Hematopoietic multipotent progenitor cell treated with erythropoietin and hydrocortisone succinate and interleukin-3 and kit ligand, for 4 days (in vitro differentiated cells): ENCODE results near the gene LMCD1.

Source experiments
- DNase-seq: peaks from one replicate; pipeline ENCODE4 v3.0.0-alpha.2; 2015

The LMCD1 gene, protein sequence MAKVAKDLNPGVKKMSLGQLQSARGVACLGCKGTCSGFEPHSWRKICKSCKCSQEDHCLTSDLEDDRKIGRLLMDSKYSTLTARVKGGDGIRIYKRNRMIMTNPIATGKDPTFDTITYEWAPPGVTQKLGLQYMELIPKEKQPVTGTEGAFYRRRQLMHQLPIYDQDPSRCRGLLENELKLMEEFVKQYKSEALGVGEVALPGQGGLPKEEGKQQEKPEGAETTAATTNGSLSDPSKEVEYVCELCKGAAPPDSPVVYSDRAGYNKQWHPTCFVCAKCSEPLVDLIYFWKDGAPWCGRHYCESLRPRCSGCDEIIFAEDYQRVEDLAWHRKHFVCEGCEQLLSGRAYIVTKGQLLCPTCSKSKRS

DNA sequence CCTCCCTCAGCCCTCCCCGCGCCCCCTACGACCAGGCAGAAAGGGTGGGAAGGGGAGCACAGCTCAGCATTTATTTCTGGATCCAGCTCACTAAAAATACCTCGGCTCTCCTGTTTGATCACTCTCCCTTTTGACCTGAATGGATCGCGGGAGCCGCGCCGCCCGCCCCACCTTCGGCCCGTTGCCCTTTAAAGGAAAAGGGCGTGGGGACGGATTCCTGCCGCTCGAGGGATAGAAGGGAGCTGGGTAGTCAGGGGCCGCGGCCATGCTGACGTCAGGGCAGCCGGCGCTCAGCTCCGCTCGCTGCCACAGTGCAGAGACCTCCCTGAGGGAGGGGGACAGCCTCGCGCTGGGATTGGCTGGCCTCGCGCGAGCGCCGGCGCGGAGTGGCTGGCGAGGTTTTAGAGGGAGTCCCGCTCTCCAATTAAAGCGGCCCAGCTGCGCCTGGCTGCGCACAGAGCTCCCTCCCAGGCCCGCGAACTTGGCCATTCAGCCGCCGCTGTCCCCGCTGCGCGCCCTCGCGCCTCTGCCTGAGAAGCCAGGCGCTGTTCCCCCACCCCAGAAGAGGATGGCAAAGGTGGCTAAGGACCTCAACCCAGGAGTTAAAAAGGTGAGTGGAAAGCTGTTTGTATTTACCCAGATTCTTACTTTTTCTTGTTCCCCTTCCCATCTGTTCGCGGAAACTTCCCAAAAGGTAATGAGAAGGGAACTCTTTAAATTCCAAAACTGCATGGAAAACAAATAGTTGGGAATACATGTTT is at the start of gene LMCD1:
TSS of gene LMCD1 (plus strand) at position 453 of the 761 bp plus-strand sequence. CDS start at position 569, 116 bp downstream.
- DNase-seq: peak; percentile 93

DNA sequence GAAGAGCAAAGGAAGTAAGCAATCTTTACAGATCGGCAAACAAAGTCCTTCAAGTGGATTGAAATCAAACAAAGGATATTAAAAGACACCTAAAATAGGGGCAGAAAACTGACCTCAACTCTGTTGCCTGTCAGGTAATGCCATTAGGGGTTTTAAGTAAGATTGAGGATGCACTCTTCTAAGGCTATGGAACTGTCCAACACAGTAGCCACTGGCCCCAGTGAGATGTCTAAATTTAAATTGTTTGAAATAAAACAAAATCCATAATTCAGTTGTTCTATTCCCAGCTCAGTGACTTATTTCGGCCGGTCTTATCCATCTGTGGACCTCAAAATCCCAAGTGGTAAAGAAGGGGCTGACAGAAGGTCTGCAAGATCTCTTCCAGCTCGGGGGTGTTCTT is 49.5 kb upstream of the LMCD1 start:
- no peak for DNase-seq

DNA sequence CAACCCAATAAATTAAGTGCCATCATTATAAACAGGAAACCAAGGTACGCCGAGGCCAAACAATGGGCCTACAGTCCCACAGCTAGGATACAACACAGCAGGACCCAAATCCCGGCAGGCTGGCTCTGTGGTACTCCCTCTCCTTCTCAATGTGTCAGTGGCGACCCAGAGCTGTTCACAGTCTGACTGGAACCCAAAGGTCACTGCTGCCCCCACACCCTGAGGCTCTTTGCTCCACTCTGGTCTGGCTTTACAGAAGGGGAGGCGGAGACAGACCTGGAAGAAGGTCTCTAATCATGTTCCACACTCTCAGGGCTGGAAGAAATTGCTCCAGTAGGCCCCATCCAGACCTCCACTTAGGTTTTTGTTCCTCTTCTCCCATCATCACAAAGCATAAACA is 48.5 kb upstream of the LMCD1 start:
- DNase-seq: no peak

DNA sequence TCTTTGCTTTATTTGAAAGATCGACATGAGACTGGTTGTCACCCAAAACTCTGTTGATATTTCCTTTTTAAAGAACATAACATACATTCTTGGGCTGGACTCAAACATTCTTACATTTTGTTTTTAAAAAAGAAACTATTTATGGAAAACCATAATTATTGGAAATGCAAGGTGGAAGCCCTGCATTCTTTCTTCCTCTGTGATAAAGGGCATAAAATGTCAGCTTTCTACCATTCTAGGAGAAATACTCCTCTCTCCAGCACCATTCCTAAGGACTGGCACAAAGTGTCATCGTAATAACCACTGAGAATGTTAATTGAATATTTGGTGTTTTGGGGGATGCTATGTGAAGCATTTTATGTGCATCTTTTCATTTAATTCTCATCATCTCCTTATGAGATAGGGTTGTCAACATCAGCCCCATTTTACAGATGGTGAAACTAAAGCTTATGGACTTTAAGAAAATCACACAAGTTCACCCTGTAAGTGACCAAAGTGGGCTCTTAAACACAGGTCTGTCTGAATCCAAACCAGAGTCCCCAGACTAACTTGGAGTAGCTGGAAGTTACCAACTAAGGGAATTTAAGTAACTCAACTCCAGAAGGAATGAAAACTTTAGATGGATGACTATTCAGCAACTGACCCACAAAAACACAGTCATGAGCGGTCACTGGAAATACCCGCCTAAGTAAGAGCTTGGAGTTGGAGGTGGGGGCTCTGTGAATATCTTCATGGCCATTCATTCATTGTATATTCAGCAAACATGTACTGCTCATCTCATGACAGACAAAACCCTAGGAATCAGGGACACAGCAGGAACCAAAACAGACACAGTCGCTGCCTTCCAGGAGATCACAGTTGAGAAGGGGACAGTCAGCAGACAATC is 45.9 kb upstream of the LMCD1 start:
- DNase-seq: no peak

DNA sequence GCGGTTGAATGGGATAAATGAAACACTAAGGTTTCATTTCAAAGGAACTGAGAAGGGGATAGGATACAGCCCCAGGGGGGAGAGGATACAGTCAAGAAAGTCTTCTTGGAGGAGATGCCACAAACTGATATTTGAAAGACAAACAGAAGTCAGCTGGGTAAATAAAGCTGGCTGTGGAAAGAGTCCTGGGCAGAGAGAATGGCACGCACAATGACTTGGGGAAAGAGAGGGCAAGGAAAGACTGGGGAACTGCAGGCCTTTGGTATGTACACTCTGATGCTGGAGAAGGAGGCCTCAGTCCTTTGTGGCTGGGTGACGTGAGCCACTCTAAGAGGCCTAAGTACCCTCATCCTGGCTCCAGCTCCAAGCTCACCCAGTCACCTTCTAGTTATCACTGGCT is 45.2 kb upstream of the LMCD1 start:
- DNase-seq: no peak

DNA sequence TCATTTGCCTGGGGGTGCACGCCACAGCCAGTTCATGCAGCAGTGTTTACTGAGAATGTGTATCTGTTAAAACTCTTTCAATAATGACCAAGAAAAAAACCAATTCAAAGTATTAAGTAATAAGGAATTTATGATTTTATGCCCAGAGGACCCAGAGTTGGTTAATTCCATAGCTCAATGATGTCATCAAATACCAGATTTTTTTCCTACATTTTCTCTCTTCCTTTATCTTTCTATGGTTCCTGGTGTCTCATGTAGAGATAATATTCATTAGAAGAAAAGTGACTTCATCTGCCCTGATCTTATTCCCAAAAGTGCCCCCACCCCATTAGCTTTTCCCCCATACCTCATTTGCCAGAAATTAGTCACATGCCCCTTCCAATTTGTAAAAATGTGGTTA is 44.6 kb upstream of the LMCD1 start:
- no peak for DNase-seq

DNA sequence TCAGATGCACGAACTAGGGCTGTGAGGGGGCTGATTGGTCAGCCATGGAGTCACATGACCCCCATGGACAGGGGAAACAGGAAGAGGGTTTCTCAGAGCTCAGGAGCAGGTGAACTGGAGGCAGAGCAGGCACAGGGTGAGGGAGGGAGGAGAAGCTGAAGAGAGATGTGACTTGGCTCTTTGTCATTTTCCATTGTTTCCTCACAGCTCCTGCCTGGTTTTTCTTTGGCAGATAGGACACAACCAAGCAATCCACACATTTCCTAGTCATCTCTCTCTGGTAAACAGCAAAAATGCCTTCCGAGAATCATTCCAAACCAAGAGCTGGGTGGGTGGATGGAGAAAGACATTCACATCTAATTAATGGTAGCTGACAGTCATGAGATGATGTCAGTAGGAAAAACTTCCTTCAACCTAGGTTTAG is 43.4 kb upstream of the LMCD1 start:
- DNase-seq: no peak

DNA sequence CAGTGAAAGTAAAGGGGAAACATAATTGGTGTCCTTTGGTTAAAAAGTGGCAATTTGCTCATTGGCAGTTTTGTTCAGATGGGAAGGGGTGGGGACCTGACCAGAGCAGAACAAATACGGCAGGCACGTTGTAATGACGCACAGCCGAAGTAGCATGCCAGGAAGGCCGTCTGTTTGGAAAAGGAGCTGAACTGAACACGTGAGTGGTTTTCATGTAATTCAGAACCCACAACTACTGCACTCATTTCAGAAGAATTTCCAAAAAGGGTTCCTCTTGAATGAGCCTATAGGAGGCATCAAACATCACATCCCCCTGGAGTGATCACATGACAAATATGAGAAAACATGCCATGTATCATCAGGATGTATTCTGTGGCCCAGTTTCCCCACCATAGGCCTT is 42.9 kb upstream of the LMCD1 start:
- no peak for DNase-seq

DNA sequence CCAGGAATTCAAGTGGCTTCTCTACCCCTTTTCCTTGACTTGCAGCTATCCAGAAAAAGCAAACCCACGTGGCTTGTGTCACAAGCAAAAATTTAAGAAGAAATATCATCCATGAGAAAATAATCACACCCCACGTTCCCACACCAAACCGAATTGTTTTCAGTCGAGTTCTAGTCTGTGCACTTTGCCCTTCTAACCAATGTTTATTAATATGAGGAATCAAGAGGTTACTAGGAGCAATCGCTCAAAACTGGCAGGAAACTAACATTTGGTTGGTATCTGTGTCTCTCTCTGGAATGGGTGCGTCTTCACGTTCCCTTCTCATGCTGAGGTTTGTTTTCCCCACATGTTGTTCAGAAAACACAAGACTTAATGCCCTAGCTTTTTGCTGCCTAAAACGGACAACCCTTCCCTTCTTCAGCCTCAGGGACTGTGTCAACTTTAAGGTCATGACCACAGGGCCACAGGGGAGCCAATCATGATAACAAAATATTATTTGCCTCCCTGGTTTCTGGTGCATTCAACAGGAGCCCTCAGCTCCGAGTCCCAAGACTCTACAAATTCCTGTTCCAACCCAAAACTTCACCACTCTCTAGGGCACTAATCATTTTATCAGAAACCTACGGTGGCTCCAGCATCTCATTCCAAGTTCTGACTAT is 41.4 kb upstream of the LMCD1 start:
- DNase-seq: no peak

DNA sequence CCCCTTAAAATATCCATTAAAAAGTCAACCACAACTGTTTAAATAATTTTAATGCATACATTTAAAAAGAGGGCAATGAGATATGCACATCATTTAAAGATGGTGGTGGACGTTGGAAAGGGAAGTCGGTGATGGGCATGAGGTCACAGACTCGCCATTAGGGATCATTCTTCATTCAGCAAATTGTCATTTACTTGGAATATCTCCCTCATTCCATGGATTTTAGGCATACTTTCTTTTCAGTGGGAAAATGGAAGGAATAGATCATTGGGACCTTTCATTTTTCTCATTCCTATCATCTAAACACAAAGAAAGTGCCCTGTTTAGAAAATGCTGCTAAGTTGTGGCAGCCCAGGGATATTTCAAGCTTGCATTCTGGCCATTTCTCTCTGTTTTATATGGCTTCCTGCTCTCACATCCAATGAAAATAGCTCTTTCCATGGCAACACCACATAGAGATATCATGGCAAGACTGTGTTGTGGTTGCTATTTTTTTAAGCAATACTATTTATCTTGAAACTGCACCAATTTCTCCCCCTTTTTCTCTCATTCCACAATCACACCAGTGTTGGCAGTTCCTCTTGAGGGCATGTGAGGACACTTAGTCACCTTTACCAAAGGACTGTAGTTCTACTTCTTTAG is 40.7 kb upstream of the LMCD1 start:
- peak; percentile 18 for DNase-seq

DNA sequence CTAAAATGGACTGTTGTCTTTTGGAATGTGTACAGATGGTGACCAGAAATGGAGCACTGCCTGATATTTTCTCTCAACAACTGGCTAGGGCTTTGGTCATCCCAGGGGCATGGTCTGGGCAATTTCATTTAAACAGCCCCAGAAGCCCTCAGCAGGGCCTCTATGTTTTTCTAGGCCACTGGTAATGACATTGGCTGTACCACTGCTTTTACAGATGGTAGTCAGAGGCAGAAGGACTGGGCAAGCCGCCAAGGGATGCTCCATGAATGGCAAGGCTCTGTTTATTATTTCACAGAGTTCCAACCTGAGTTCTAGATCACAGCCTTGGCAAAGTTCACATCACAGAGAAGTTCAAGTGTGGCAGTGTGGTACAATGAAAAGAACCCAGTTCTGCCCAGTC is 37.0 kb upstream of the LMCD1 start:
- no peak for DNase-seq

DNA sequence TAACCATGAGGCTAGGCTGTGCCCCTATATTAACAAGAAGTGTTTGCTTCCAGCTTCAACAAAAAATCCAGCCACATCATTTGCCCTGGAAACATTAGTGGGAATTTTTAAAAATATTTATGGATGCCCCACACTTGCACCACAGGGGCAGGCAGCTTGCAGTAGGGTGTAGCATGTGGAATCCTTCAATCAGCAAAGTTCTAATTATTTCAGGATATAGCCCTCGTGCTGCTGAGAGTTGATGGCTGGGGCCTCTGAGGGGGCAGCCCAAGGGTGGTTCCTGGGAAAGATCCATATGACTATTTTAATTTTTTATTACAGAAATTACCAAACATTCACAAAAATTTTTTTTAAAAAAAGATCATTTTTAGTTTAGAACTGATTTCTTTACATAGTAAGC is 35.1 kb upstream of the LMCD1 start:
- DNase-seq: no peak

DNA sequence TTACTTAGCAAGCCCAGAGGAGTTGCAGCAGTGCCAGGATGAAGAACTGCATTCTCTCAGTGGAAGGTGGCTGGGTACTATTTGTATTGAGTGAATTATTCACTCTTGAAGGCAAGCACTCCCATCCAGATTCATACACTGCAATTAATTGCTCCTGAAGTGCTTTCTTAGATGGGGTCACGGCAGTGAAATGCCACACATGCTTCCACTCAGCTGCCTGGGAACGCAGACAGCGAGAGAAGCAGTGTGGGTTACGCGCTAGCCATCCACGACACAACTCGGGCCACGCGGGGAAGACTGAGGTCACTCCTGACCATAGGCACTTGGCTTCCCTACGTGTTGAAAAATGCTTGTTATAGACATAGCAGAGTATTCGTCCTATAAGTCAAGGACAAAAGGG is 30.8 kb upstream of the LMCD1 start:
- DNase-seq: no peak

DNA sequence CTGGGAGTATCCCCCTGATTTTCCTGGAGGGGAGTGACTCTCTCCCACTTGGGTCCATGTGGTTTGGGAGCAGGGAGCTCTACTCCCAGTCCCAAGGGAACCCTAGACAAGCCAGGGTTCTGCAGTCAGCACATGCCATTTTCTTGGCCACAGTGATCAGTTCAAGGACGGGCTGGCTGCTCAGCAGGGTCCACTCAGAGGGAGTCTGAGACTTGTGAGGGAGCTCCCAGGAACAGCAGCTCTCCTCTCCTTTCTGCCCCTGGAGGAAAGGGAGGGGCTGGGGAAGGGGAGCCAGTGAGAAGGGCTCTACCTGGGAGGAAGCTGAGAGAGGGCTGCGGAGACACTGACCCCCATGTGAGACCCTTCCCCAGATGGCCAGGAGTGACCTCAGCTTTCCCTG is 29.1 kb upstream of the LMCD1 start:
- no peak for DNase-seq

DNA sequence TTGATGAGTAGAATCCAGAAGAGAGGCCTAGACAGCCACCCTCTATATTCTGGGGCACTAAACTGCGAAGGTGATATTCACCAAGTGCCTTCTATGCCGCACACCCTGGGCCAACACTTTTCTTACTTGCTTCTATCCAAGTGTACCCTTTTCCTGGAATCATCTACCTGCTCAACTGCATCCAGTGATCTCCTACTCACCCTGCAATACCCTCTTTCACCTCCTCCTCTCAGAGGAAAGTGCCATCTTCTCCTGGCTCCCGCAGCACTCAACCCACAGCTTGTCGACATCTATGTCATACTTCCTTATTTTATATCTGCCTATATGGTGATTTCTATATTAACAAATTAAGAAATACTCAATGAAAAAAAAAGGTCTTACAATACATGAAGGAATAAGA is 28.6 kb upstream of the LMCD1 start:
- no peak for DNase-seq

DNA sequence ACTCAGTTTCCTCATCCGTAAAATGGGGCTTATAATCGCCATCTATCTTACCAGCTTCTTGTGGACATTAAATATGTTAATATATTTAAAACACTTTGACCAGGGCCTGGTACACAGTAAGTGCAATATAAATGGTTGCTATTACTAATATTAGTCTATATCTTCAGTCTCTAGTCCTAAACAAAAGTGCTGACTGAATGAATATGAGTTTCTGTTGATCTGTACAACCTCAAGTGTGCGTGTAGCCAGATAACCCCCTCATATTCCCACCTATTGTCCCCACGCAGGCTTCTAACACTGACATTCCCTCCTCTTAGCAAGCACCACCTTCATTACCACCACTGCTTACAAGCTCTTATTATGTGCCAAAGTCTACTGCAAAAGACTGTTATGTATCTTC is 27.6 kb upstream of the LMCD1 start:
- no peak for DNase-seq

DNA sequence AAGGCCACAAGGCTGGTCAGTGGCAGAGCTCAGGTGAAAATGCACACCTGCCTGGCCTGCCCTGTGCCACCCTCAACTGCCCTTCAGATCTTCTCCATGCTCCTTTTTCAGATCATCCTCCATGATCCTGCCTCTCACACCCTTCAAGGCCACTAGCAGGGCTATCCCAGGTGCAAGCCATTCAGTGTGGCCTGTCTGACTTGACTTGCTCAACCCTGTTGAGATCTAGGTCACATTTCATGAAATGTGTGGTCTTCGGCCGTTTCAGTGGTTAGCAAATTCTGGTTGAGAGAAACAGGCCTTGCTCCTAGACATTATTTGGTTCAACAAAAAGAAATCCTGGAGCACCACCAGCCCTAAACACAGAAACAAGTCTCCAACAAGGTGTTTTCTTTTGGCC is 26.6 kb upstream of the LMCD1 start:
- no peak for DNase-seq

DNA sequence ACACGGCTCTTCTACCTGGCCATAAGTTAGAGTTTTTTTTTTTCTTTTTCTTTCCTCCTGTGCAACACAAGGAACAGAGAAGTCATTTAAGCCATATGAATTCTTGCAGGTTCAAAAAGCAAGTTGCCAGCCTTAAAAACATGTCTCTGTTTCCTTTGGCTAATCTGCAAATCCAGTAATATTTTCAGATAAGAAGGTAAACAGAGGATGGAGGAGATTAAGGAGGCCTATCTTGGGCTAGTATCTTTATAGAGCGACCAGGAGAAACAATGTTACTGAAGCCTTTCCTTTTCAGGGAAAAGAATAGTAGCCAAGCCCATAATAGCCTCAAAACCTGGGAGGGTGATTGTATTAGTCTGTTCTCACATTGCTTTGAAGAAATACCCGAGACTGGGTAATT is 20.9 kb upstream of the LMCD1 start:
- DNase-seq: no peak

DNA sequence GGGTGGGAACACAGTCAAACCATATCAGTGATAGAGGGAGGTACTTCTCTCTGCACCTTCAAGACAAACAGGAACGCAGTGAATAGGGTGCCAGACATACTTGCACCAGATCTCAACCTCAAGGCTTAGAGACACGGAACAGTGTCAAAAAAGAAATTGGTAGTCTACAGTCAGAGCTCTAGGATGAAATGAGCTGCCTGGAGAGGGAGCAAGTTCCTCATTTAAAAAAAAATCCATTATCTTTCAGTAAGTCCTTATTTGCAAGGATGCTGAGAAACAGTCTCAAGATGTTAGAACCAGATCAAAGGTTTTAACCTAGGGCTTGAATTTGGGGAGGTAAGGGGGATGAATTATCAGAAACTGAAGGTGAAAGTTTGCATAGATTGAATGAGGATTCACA is 20.2 kb upstream of the LMCD1 start:
- peak; percentile 20 for DNase-seq

DNA sequence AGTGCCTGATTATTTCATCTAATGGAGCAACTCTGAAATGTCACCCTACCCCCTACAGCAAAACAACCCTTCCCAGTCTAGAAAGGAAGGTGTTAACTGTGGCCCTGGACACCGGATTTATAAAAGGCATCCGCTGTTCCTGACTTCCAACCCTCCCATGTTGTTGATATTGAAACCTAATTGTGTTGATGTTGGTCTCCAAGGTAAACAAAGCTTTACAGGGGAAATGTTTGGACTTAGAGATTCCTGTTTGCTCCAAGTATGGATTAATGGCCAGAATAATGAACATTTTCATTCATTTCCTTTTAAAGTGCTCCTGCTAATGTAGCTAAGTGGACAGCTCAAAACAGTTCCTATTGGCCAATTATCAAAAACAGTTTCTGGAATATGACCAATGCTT is 19.4 kb upstream of the LMCD1 start:
- DNase-seq: no peak

DNA sequence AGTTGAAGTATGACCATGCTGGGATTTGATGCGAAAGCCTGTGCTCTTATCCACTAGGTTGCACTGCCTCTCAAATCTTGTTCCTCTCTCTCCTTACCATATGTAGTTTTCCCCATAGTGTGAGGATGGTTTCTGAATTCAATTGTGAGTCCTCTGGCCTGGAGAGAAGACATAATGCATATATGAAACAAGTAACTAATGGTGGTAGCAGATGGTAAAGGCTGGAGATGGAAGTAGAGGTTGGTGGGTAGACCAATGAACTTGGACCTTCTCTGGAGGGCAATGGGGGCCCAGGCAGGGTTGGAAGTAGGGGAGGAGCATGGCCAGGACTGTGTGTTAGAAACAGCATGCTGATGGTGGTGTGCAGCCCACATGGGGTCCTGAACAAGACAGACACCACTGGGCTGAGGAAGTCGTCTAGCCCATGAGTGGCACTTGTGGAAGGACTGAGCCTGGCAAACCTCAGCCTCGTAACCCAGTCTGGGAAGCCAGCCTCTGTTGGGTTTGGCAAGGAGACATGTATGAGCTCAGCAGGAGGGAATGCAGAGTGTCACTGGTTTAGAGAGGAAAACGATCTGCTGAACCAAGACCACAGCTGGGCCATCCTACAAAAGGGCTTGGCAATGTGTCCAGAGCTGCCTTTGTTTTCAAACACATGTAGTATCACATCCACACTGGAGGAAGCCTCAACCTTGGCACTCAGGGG is 18.5 kb upstream of the LMCD1 start:
- DNase-seq: no peak
